ENCODE results near the gene EVC2. TPM values are rescaled to one million over a fixed set of nuclear protein-coding genes. Genes with fewer than 3 reads are reported as not detected.

EVC2 gene
- total and polyA plus RNA-seq, 9 of the 15 experiments (the other 6 are each of a cell fraction or from before 2014, with no cell fraction given) = 0.03 to 0.55 (median 0.38) TPM; not detected in 1

DNA sequence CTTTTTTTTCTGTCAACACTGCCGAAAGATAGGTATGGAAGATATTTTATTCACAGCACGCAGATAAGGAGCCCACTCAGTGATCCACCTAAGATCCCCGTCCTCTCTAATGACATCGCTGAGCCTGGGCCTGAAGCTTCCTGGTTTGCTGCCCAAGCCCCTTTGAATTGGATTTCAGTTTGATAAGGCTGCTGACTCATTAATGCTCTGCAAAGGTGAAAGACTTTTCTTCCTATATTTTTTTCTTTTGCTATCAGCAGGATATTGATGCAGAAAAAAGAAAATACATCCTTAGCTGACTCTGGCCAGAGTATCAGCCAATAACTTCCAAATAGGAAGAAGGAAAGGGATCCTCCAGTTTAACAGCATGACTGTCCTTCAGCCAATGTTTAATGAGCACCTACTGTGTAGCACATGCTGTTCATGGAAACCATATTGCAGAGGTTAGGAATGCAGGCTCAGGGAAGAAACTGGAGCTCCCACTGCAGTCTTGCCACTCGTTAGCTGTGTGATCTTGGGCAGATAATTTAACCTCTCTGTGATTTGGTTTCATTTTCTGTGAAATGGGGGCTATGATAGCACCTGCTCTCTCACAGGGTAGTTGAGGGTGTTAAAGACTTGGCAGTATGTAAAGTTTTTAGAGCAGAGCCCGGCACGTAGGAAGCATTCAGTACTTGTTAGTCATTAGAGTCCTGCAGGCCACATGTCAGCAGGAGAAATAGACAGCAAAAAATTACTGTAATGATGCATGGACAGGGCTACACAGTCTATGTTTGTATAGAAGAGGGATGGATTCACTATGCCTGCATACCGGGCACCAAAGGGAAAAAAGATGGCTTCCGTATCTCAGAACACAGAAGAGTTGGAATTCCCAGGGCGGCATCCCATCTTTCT, 41.9 kb upstream of the EVC2 start:
- ATAC-seq (no peak), DNase-seq (ENCODE audit: extremely low read depth in 1 of 4, low spot score in 3 of 4) (peak in 2 of 4 experiments; percentile 11 to 14), FAIRE-seq (no peak)
- ChIA-PET CTCF (ENCODE audit: low intra/inter-chr PET ratio) (no interaction called here), POLR2A (no interaction called here)
- H3K36me3 ChIP-seq (ENCODE audit: control insufficient read depth, insufficient read depth, low read length) = no peaks in the 10 kb centered on the region
- no peak overlapping the region for H3K27ac ChIP-seq (ENCODE audit: extremely low read depth, low read depth, low read length)
- no peak overlapping the region for H3K9ac ChIP-seq (ENCODE audit: insufficient read depth in 1 of 2, low read depth in 2 of 2, low read length in 2 of 2)
- H3K9me1 ChIP-seq (ENCODE audit: control insufficient read depth, insufficient read depth, low read length) = no peaks in the 10 kb centered on the region
- H4K20me1 ChIP-seq (replicated peaks; ENCODE audit: control insufficient read depth, insufficient read depth, low read length) = no peaks in the 10 kb centered on the region; the same call in 1 of the 2 replicates
- no peak overlapping the region for H3K4me2 ChIP-seq (ENCODE audit: insufficient read depth, low read length)
- intact Hi-C loops (cut with micrococcal nuclease) (no loop called here), in situ Hi-C loops (cut with MboI) (no loop called here)
- H3K4me1 ChIP-seq (replicated peaks in 1 of 2; ENCODE audit: control insufficient read depth in 2 of 2, insufficient read depth in 2 of 2, low read length in 2 of 2) = peaks cover 5 to 10% of the 10 kb centered on the region in 2 experiments; a peak in 3 of 5 replicates
- TF ChIP-seq ZNF639 (CRISPR knock-in tag; conservative IDR thresholded peaks at IDR 0.05 in 1 of 2, IDR thresholded peaks at IDR 0.05 in 1 of 2) (0 out of 4 replicates have a peak, but pooled peaks of 1 of the 2 experiments have one; percentile 16), POLR2B (IDR thresholded peaks at IDR 0.05; ENCODE audit: low read depth, partially characterized antibody) (no peak), JUND (IDR thresholded peaks at IDR 0.05; ENCODE audit: borderline replicate concordance, low read depth, low read length) (no peak), JUND (tag; IDR thresholded peaks at IDR 0.05; ENCODE audit: borderline replicate concordance, low read depth, low read length) (peak; percentile 23; the same call in 1 of the 3 replicates), KAT7 (CRISPR knock-in tag; IDR thresholded peaks at IDR 0.05; ENCODE audit: borderline replicate concordance) (no peak), FOSL1 (tag; conservative IDR thresholded peaks at IDR 0.05) (peak; percentile 52)
- TF ChIP-seq, protein P1, sequence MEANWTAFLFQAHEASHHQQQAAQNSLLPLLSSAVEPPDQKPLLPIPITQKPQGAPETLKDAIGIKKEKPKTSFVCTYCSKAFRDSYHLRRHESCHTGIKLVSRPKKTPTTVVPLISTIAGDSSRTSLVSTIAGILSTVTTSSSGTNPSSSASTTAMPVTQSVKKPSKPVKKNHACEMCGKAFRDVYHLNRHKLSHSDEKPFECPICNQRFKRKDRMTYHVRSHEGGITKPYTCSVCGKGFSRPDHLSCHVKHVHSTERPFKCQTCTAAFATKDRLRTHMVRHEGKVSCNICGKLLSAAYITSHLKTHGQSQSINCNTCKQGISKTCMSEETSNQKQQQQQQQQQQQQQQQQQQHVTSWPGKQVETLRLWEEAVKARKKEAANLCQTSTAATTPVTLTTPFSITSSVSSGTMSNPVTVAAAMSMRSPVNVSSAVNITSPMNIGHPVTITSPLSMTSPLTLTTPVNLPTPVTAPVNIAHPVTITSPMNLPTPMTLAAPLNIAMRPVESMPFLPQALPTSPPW (CRISPR knock-in tag; IDR thresholded peaks at IDR 0.05) = 0 out of 2 replicates have a peak, but pooled peaks have one; percentile 14
- no peak overlapping the region for H2AFZ ChIP-seq (ENCODE audit: low read depth, low read length)
- BruUV-seq (replicated peaks) = no TSS peak
- peaks cover 0 to 6% of the 10 kb centered on the region in 2 experiments; a peak in 1 of 5 replicates for H3K27me3 ChIP-seq (ENCODE audit: control insufficient read depth in 2 of 2, insufficient read depth in 2 of 2, low read length in 2 of 2)
- H3K4me3 ChIP-seq = no peak overlapping the region
- no peaks in the 10 kb centered on the region for H3K79me2 ChIP-seq (ENCODE audit: control insufficient read depth, insufficient read depth, low read length)
- no peaks in the 10 kb centered on the region for H3K9me3 ChIP-seq (replicated peaks; ENCODE audit: control insufficient read depth, insufficient read depth, low read depth, low read length)
- 16% methylated on average over 10 of the region's 10 CpGs for WGBS (ENCODE audit: insufficient coverage, low coverage, missing lambda C conversion rate)
